Measurements from ENCODE around the gene ZDHHC19.

Gene ZDHHC19

GRCh38 chr3:196198771-196199753 lies 12.1 kb downstream of the ZDHHC19 start:
- no peak overlapping the region for H3K4me3 ChIP-seq
- H3K27ac ChIP-seq = no peak overlapping the region
- no peak for DNase-seq (ENCODE audit: low spot score)
- no peak for TF ChIP-seq CTCF (IDR thresholded peaks at IDR 0.05)

GRCh38 chr3:196198081-196198675 lies 13.0 kb downstream of the ZDHHC19 start:
- H3K27ac ChIP-seq = no peak overlapping the region
- DNase-seq (ENCODE audit: low spot score) = no peak
- no peak overlapping the region for H3K4me3 ChIP-seq
- no peak for TF ChIP-seq CTCF (IDR thresholded peaks at IDR 0.05)

- H3K27ac ChIP-seq = no peak overlapping the region
- no peak for DNase-seq (ENCODE audit: low spot score)
Observed at GRCh38 chr3:196197524-196197923, 13.7 kb downstream of the ZDHHC19 start.

GRCh38 chr3:196195664-196196265 lies 15.4 kb downstream of the ZDHHC19 start:
- Histone ChIP-seq H3K4me3 (no peak overlapping the region), H3K27ac (no peak overlapping the region)
- no peak for DNase-seq (ENCODE audit: low spot score)
- no peak for TF ChIP-seq CTCF (IDR thresholded peaks at IDR 0.05)

More at GRCh38 chr3:196197524-196197923, 13.7 kb downstream of the ZDHHC19 start:
- TF ChIP-seq CTCF (IDR thresholded peaks at IDR 0.05) = no peak
- no peak overlapping the region for H3K4me3 ChIP-seq

- no peak overlapping the region for H3K27ac ChIP-seq
- H3K4me3 ChIP-seq = no peak overlapping the region
- DNase-seq (ENCODE audit: low spot score) = no peak
- no peak for TF ChIP-seq CTCF (IDR thresholded peaks at IDR 0.05)
Observed at GRCh38 chr3:196194542-196194915, 16.7 kb downstream of the ZDHHC19 start.

GRCh38 chr3:196193736-196194541 lies 17.3 kb downstream of the ZDHHC19 start:
- no peak overlapping the region for H3K4me3 ChIP-seq
- DNase-seq (ENCODE audit: low spot score) = no peak
- no peak for TF ChIP-seq CTCF (IDR thresholded peaks at IDR 0.05)
- H3K27ac ChIP-seq = peak overlapping the region in 1 of 2 donors; percentile 16
